ENCODE data around the gene TIMP3.

DNA sequence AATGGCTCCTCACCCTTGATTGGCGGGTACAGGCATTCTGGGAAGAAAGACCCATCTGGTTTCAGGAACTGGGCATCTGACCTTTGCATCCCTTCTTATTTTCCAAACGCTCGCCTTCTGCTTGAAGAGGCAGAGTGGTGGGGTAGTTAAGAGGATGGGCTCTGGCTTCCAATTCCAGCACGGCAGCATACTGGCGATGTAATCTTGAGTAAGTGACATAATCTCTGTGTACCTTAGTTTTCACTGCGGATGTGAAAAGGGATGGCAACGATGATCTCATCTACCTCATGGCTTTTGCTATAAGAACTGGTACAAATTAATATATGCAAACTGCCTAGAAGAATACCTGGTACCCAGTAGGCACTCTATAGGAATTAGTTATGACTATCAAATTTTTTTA is 10.0 kb upstream of the TIMP3 start:
- TF ChIP-seq POLR2AphosphoS5 (IDR thresholded peaks at IDR 0.05) = no peak
- TF ChIP-seq, protein P1, sequence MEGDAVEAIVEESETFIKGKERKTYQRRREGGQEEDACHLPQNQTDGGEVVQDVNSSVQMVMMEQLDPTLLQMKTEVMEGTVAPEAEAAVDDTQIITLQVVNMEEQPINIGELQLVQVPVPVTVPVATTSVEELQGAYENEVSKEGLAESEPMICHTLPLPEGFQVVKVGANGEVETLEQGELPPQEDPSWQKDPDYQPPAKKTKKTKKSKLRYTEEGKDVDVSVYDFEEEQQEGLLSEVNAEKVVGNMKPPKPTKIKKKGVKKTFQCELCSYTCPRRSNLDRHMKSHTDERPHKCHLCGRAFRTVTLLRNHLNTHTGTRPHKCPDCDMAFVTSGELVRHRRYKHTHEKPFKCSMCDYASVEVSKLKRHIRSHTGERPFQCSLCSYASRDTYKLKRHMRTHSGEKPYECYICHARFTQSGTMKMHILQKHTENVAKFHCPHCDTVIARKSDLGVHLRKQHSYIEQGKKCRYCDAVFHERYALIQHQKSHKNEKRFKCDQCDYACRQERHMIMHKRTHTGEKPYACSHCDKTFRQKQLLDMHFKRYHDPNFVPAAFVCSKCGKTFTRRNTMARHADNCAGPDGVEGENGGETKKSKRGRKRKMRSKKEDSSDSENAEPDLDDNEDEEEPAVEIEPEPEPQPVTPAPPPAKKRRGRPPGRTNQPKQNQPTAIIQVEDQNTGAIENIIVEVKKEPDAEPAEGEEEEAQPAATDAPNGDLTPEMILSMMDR (IDR thresholded peaks at IDR 0.05) = no peak
- TF ChIP-seq EP300 (IDR thresholded peaks at IDR 0.05) = no peak
- TF ChIP-seq POLR2A (IDR thresholded peaks at IDR 0.05) = no peak
